Mesothelial cell of epicardium (in vitro differentiated cells): ENCODE data around the gene GTF3C1. TPM values are rescaled to one million over a fixed set of nuclear protein-coding genes. Genes with fewer than 3 reads are reported as not detected.

ENCODE experiments used
- DNase-seq, 2 experiments: peaks; one replicate each; pipeline ENCODE4 v3.0.0; 2021; ENCODE audit warnings: low spot score in 2 of 2; ENCODE audit not compliant: unreplicated experiment in 2 of 2
- H3K27ac Mint-ChIP-seq: 2 replicates; pipeline ENCODE4 v1.8.0; 2021; ENCODE audit warnings: mixed read lengths
- H3K27me3 Mint-ChIP-seq: 2 replicates; pipeline ENCODE4 v1.8.0; 2021; ENCODE audit warnings: low read depth, mixed read lengths
- H3K36me3 Mint-ChIP-seq: 2 replicates; pipeline ENCODE4 v1.8.0; 2021; ENCODE audit warnings: mixed read lengths
- H3K4me1 Mint-ChIP-seq: 2 replicates; pipeline ENCODE4 v1.8.0; 2021; ENCODE audit warnings: mixed read lengths
- H3K4me3 Mint-ChIP-seq: 2 replicates; pipeline ENCODE4 v1.8.0; 2021; ENCODE audit warnings: mild to moderate bottlenecking, moderate library complexity, mixed read lengths
- H3K9me3 Mint-ChIP-seq: 2 replicates; pipeline ENCODE4 v1.8.0; 2021; ENCODE audit warnings: mixed read lengths
- total RNA-seq: library from RNA; stranded (reverse); gene quantifications from 3 replicates; pipeline ENCODE4 v1.2.1, GENCODE V29; 2021
- TF ChIP-seq, protein P1 (sequence below): fragments of 200-600 bp; sonication (generic); IDR thresholded peaks from one replicate; pipeline ENCODE4 v1.5.0; 2021; ENCODE audit warnings: antibody characterized with exemption; ENCODE audit not compliant: unreplicated experiment

The GTF3C1 gene
- total RNA-seq, 1 donor from 2014 or later = 131 TPM

GRCh38 chr16:27492588-27492979 is 57.1 kb downstream of the GTF3C1 start:
- peaks cover 57% of the 10 kb centered on the region for H3K36me3 Mint-ChIP-seq
- TF ChIP-seq, protein P1, sequence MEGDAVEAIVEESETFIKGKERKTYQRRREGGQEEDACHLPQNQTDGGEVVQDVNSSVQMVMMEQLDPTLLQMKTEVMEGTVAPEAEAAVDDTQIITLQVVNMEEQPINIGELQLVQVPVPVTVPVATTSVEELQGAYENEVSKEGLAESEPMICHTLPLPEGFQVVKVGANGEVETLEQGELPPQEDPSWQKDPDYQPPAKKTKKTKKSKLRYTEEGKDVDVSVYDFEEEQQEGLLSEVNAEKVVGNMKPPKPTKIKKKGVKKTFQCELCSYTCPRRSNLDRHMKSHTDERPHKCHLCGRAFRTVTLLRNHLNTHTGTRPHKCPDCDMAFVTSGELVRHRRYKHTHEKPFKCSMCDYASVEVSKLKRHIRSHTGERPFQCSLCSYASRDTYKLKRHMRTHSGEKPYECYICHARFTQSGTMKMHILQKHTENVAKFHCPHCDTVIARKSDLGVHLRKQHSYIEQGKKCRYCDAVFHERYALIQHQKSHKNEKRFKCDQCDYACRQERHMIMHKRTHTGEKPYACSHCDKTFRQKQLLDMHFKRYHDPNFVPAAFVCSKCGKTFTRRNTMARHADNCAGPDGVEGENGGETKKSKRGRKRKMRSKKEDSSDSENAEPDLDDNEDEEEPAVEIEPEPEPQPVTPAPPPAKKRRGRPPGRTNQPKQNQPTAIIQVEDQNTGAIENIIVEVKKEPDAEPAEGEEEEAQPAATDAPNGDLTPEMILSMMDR = no peak

GRCh38 chr16:27491894-27492587 is 57.7 kb downstream of the GTF3C1 start:
- Mint-ChIP-seq H3K36me3 (peaks cover 55% of the 10 kb centered on the region), H3K4me1 (no peaks in the 10 kb centered on the region), H3K4me3 (no peak overlapping the region), H3K27ac (no peak overlapping the region), H3K27me3 (no peaks in the 10 kb centered on the region), H3K9me3 (no peaks in the 10 kb centered on the region)
- TF ChIP-seq, protein P1 = no peak
- no peak for DNase-seq

More at GRCh38 chr16:27492588-27492979, 57.1 kb downstream of the GTF3C1 start:
- H3K4me3 Mint-ChIP-seq = no peak overlapping the region
- H3K27ac Mint-ChIP-seq = no peak overlapping the region
- no peak for DNase-seq
- no peaks in the 10 kb centered on the region for H3K27me3 Mint-ChIP-seq
- no peaks in the 10 kb centered on the region for H3K9me3 Mint-ChIP-seq
- no peaks in the 10 kb centered on the region for H3K4me1 Mint-ChIP-seq

GRCh38 chr16:27489906-27490305 is 59.8 kb downstream of the GTF3C1 start:
- no peaks in the 10 kb centered on the region for H3K9me3 Mint-ChIP-seq
- no peak overlapping the region for H3K27ac Mint-ChIP-seq
- H3K27me3 Mint-ChIP-seq = no peaks in the 10 kb centered on the region
- DNase-seq = no peak
- no peaks in the 10 kb centered on the region for H3K4me1 Mint-ChIP-seq
- H3K4me3 Mint-ChIP-seq = no peak overlapping the region
- TF ChIP-seq, protein P1 = no peak
- H3K36me3 Mint-ChIP-seq = peaks cover 59% of the 10 kb centered on the region

- Mint-ChIP-seq H3K27me3 (no peaks in the 10 kb centered on the region), H3K27ac (no peak overlapping the region), H3K4me3 (no peak overlapping the region), H3K36me3 (peaks cover 59% of the 10 kb centered on the region), H3K9me3 (no peaks in the 10 kb centered on the region), H3K4me1 (no peaks in the 10 kb centered on the region)
- no peak for DNase-seq
- TF ChIP-seq, protein P1 = no peak
Measured at GRCh38 chr16:27489421-27489820, 60.3 kb downstream of the GTF3C1 start.

- no peak overlapping the region for H3K4me3 Mint-ChIP-seq
- no peaks in the 10 kb centered on the region for H3K9me3 Mint-ChIP-seq
Measured at GRCh38 chr16:27486760-27487159, 63.0 kb downstream of the GTF3C1 start.

More at GRCh38 chr16:27486760-27487159, 63.0 kb downstream of the GTF3C1 start:
- TF ChIP-seq, protein P1 = no peak
- DNase-seq = no peak
- no peaks in the 10 kb centered on the region for H3K27me3 Mint-ChIP-seq
- no peak overlapping the region for H3K27ac Mint-ChIP-seq
- peaks cover 59% of the 10 kb centered on the region for H3K36me3 Mint-ChIP-seq
- H3K4me1 Mint-ChIP-seq = no peaks in the 10 kb centered on the region
